Stimulated activated CD8-positive, alpha-beta memory T cell treated with anti-CD3 and anti-CD28 coated beads, Interleukin-4, amount 100 ng/mL, for 4 hours (primary cell): ENCODE data around the gene NWD2.
"Not testable (repeated sequence)": the region's sequence is repeated elsewhere in the genome, so short reads cannot be mapped to it uniquely, and the experiment has no call there.

Experiments
- DNase-seq, 2 donors: peaks; one replicate each; pipeline ENCODE4 v3.0.0-alpha.2; 2020; ENCODE audit warnings: low read depth in 2 of 2, low spot score in 1 of 2

The NWD2 gene

GRCh38 chr4:37393321-37393720, 148.8 kb downstream of the NWD2 start:
- no peak for DNase-seq

GRCh38 chr4:37393889-37394288, 149.3 kb downstream of the NWD2 start:
- DNase-seq: no peak

- no peak for DNase-seq
Measured at GRCh38 chr4:37397505-37397904, 153.0 kb downstream of the NWD2 start.

- DNase-seq: no peak
Measured at GRCh38 chr4:37400241-37400881, 155.8 kb downstream of the NWD2 start.

- not testable (repeated sequence) for DNase-seq
Measured at GRCh38 chr4:37407938-37408826, 163.6 kb downstream of the NWD2 start.

DNA sequence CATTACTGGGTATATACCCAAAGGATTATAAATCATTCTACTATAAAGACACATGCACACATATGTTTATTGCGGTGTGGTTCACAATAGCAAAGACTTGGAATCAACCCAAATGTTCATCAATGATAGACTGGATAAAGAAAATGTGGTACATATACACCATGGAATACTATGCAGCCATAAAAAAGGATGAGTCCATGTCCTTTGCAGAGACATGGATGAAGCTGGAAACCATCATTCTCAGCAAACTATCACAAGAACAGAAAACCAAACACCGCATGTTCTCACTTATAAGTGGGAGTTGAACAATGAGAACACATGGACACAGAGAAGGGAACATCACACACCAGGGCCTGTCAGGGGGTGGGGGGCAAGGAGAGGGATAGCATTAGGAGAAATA, 169.1 kb downstream of the NWD2 start:
- not testable (repeated sequence) for DNase-seq

GRCh38 chr4:37415845-37416369, 171.4 kb downstream of the NWD2 start:
- DNase-seq: no peak

GRCh38 chr4:37421614-37422013, 177.1 kb downstream of the NWD2 start:
- no peak for DNase-seq

- no peak for DNase-seq
Measured at GRCh38 chr4:37422102-37422501, 177.6 kb downstream of the NWD2 start.

GRCh38 chr4:37422638-37423037, 178.1 kb downstream of the NWD2 start:
- DNase-seq: no peak

GRCh38 chr4:37423310-37423709, 178.8 kb downstream of the NWD2 start:
- DNase-seq: no peak

GRCh38 chr4:37424753-37425152, 180.2 kb downstream of the NWD2 start:
- DNase-seq: no peak

GRCh38 chr4:37425857-37426256, 181.3 kb downstream of the NWD2 start:
- no peak for DNase-seq

DNA sequence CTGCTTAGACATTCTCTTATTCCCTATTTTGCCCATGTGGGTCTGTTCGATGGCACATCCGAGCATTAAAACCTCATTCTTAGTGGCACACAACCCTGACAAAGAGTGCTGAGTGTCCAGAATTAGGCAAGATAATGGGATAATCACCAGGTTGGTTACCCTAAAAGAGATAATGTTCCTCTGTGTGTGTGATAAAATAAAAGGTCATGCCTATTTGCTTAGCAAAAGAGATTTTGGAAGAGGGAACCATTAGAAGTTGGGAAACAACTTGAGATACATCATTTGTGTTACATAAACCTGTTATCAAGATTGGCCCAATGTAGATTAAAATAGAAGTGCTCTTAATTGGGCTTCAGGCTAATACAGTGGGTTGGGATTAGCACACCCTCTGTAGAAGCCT, 182.7 kb downstream of the NWD2 start:
- DNase-seq: no peak

- DNase-seq: no peak
Measured at GRCh38 chr4:37429906-37430305, 185.4 kb downstream of the NWD2 start.

- no peak for DNase-seq
Measured at GRCh38 chr4:37430718-37431416, 186.3 kb downstream of the NWD2 start.

- DNase-seq: no peak
Measured at GRCh38 chr4:37431417-37431743, 186.8 kb downstream of the NWD2 start.

- no peak for DNase-seq
Measured at GRCh38 chr4:37434469-37434868, 189.9 kb downstream of the NWD2 start.

GRCh38 chr4:37436546-37436945, 192.0 kb downstream of the NWD2 start:
- no peak for DNase-seq

GRCh38 chr4:37437163-37437562, 192.6 kb downstream of the NWD2 start:
- no peak for DNase-seq

DNA sequence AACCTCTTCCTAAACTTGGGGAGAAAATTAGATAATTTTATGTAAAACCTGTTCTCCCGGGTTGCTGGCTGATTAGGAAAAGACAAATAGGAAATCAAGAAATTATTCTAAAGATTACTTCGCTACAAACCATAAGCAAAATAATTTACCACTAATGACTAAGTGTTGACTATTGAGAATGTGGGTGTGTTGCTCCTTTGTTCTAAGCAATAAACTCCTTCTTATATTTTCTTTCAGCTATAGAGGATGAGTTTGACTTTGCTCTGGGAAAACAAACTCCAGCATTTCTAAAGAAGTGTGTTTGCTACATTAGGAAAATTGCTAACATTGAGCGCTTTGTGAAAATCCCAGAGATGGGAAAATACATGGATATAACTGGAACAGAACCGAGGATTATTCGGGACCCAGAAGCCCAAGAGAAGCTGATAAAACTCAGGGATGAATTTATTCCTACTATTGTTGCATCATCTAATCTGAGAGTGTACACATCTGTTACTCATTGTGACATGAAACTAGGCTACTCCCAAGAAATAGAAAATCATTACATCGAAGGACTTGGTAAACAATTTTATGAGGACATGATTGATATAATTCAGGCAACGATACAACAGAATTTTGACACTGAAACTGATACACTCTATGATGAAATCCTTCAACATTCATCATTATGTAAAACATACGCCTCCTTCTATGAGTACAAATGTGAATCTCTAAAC, 194.2 kb downstream of the NWD2 start:
- DNase-seq: no peak
